H1 (cell line): ENCODE results near the gene CD180. TPM values are rescaled to one million over a fixed set of nuclear protein-coding genes. Genes with fewer than 3 reads are reported as not detected.

ENCODE experiments used
- CTCF ChIA-PET: fragments of 300-600 bp; sonication (Branson Sonifier 250); formaldehyde crosslinking; loops from one replicate; lab custom pipeline; 2021; ENCODE audit not compliant: partially characterized antibody; lab: Charles Lee
- POLR2A ChIA-PET: fragments of 300-600 bp; sonication (Branson Sonifier 250); formaldehyde crosslinking; loops from one replicate; lab custom pipeline; 2021; ENCODE audit warnings: inconsistent platforms; ENCODE audit not compliant: partially characterized antibody; lab: Charles Lee
- DNase-seq, 2 experiments: peaks; one replicate each; pipeline versions ENCODE4 v3.0.0 to v3.0.0-alpha.2; 2010 to 2022; ENCODE audit warnings: low spot score in 2 of 2, low read depth in 1 of 2, mixed read lengths in 1 of 2
- FAIRE-seq: peaks from 2 replicates; lab custom pipeline; 2011; peaks lifted over from hg19 to GRCh38; lab: Jason Lieb, UNC
- H2AFZ ChIP-seq: 2 replicates; pipeline ENCODE4 v1.8.1; 2012; ENCODE audit warnings: low read length, inconsistent platforms
- H2AK5ac ChIP-seq: 2 replicates; pipeline ENCODE4 v1.6.1; 2013; ENCODE audit warnings: low read depth, low read length
- H2BK120ac ChIP-seq: replicated peaks from 2 replicates; pipeline ENCODE3; 2013; ENCODE audit warnings: low read depth, low read length, inconsistent platforms
- H2BK12ac ChIP-seq: 2 replicates; pipeline ENCODE4 v1.6.1; 2013; ENCODE audit warnings: low read depth, low read length
- H2BK15ac ChIP-seq: 2 replicates; pipeline ENCODE4 v1.6.1; 2013; ENCODE audit warnings: low read length
- H2BK20ac ChIP-seq: 2 replicates; pipeline ENCODE4 v1.6.1; 2013; ENCODE audit warnings: low read length
- H2BK5ac ChIP-seq: 2 replicates; pipeline ENCODE4 v1.6.1; 2013; ENCODE audit warnings: low read depth, low read length
- H3K14ac ChIP-seq: 2 replicates; pipeline ENCODE4 v1.6.1; 2013; ENCODE audit warnings: inconsistent platforms; ENCODE audit not compliant: insufficient read length
- H3K18ac ChIP-seq: 2 replicates; pipeline ENCODE4 v1.6.1; 2013; ENCODE audit warnings: low read length; ENCODE audit errors: extremely low read depth
- H3K23ac ChIP-seq: 2 replicates; pipeline ENCODE4 v1.6.1; 2013; ENCODE audit warnings: inconsistent platforms; ENCODE audit not compliant: insufficient read length
- H3K23me2 ChIP-seq: 2 replicates; pipeline ENCODE4 v1.6.1; 2013; ENCODE audit warnings: low read depth, low read length
- H3K27ac ChIP-seq: 2 replicates; pipeline ENCODE4 v1.6.1; 2011; ENCODE audit warnings: low read depth, low read length, inconsistent platforms
- H3K27me3 ChIP-seq, 4 experiments: replicated peaks in 1 of 4; 1 replicate in 1 of 4; 2 replicates in 3 of 4; pipeline versions ENCODE4 v1.6.1 to v1.8.1; 2011 to 2013; ENCODE audit warnings: low read length in 3 of 4, mild to moderate bottlenecking in 3 of 4, inconsistent platforms in 2 of 4, mixed read lengths in 2 of 4, moderate library complexity in 1 of 4; ENCODE audit not compliant: control insufficient read depth in 3 of 4, insufficient read depth in 3 of 4; ENCODE audit errors: extremely low read depth in 1 of 4
- H3K36me3 ChIP-seq, 4 experiments: 2 replicates each; pipeline versions ENCODE4 v1.6.1 to v1.8.1; 2011 to 2013; ENCODE audit warnings: mild to moderate bottlenecking in 4 of 4, low read length in 3 of 4, moderate library complexity in 2 of 4, control low read depth in 1 of 4, inconsistent platforms in 1 of 4; ENCODE audit not compliant: insufficient read depth in 4 of 4, control insufficient read depth in 2 of 4
- H3K4ac ChIP-seq: replicated peaks from 2 replicates; pipeline ENCODE3; 2013; ENCODE audit warnings: low read length, low read depth, mixed read lengths, inconsistent platforms; ENCODE audit not compliant: insufficient read length
- H3K4me1 ChIP-seq, 4 experiments: replicated peaks in 1 of 4; 1 replicate in 1 of 4; 2 replicates in 3 of 4; pipeline versions ENCODE4 v1.6.1 to v1.8.1; 2011 to 2013; ENCODE audit warnings: low read length in 3 of 4, inconsistent platforms in 2 of 4, mixed read lengths in 1 of 4; ENCODE audit not compliant: insufficient read depth in 4 of 4, control insufficient read depth in 3 of 4
- H3K4me2 ChIP-seq, 2 experiments: 2 replicates each; pipeline versions ENCODE4 v1.6.1 to v1.8.1; 2011 to 2013; ENCODE audit warnings: low read depth in 2 of 2, low read length in 2 of 2, control low read depth in 1 of 2, inconsistent platforms in 1 of 2, mild to moderate bottlenecking in 1 of 2; ENCODE audit not compliant: insufficient read depth in 1 of 2
- H3K4me3 ChIP-seq, 4 experiments: fragments of 200-600, 300-600 bp in 1 of 4; sonication (generic), shearing (Covaris generic), sonication (Bioruptor Twin) in 1 of 4; 2 replicates each; pipeline versions ENCODE4 v1.5.1 to v1.8.1; 2011 to 2016; ENCODE audit warnings: low read length in 4 of 4, low read depth in 3 of 4, control low read depth in 2 of 4, inconsistent platforms in 2 of 4, mild to moderate bottlenecking in 2 of 4, mixed read lengths in 1 of 4, moderate library complexity in 1 of 4; ENCODE audit not compliant: insufficient read depth in 2 of 4; ENCODE audit errors: extremely low read depth in 1 of 4
- H3K56ac ChIP-seq: replicated peaks from 2 replicates; pipeline ENCODE3; 2013; ENCODE audit warnings: low read depth, mild to moderate bottlenecking, mixed read lengths, low read length, inconsistent platforms; ENCODE audit not compliant: insufficient read length
- H3K79me1 ChIP-seq: 2 replicates; pipeline ENCODE4 v1.6.1; 2013; ENCODE audit warnings: low read depth, low read length, control low read depth
- H3K79me2 ChIP-seq, 2 experiments: 2 replicates each; pipeline versions ENCODE4 v1.6.1 to v1.8.1; 2012 to 2013; ENCODE audit warnings: low read length in 2 of 2, mild to moderate bottlenecking in 2 of 2, inconsistent platforms in 1 of 2; ENCODE audit not compliant: insufficient read depth in 2 of 2, control insufficient read depth in 1 of 2
- H3K9ac ChIP-seq, 4 experiments: replicated peaks in 1 of 4; 1 replicate in 1 of 4; 2 replicates in 3 of 4; pipeline versions ENCODE4 v1.6.1 to v1.8.1; 2011 to 2013; ENCODE audit warnings: low read depth in 3 of 4, low read length in 3 of 4, control low read depth in 2 of 4, mild to moderate bottlenecking in 2 of 4, moderate library complexity in 2 of 4, inconsistent platforms in 1 of 4; ENCODE audit errors: extremely low read depth in 1 of 4
- H3K9me3 ChIP-seq, 2 experiments: 2 replicates each; pipeline versions ENCODE4 v1.6.1 to v1.8.1; 2012 to 2013; ENCODE audit warnings: mild to moderate bottlenecking in 2 of 2, moderate library complexity in 2 of 2, control low read depth in 1 of 2, inconsistent platforms in 1 of 2, low read depth in 1 of 2, low read length in 1 of 2, mixed read lengths in 1 of 2; ENCODE audit not compliant: insufficient read depth in 2 of 2
- H4K20me1 ChIP-seq, 2 experiments: replicated peaks in 1 of 2; 2 replicates each; pipeline versions ENCODE3 to v1.8.1; 2011 to 2013; ENCODE audit warnings: inconsistent platforms in 2 of 2, low read length in 2 of 2, mild to moderate bottlenecking in 1 of 2; ENCODE audit not compliant: insufficient read depth in 2 of 2, control insufficient read depth in 1 of 2
- H4K5ac ChIP-seq: 2 replicates; pipeline ENCODE4 v1.6.1; 2013; ENCODE audit warnings: low read length, low read depth, mixed read lengths, inconsistent platforms; ENCODE audit not compliant: insufficient read length
- H4K8ac ChIP-seq: 2 replicates; pipeline ENCODE4 v1.8.0; 2013; ENCODE audit warnings: mild to moderate bottlenecking, moderate library complexity, low read length, inconsistent platforms; ENCODE audit not compliant: insufficient read depth; ENCODE audit errors: extremely low read depth
- H4K91ac ChIP-seq: replicated peaks from 2 replicates; pipeline ENCODE3; 2013; ENCODE audit warnings: low read length, mixed read lengths, inconsistent platforms; ENCODE audit not compliant: insufficient read length
- BACH1 ChIP-seq: IDR thresholded peaks from 2 replicates; pipeline ENCODE4 v1.6.1; 2012; ENCODE audit warnings: low read length, improper control_type of control experiment
- BCL11A ChIP-seq, 2 experiments: IDR thresholded peaks; one replicate each; pipeline ENCODE4 v1.6.1; 2011; ENCODE audit warnings: low read depth in 2 of 2, low read length in 2 of 2, mild to moderate bottlenecking in 2 of 2
- NANOG ChIP-seq: IDR thresholded peaks from 2 replicates; pipeline ENCODE4 v1.6.1; 2011; ENCODE audit warnings: low read length, low read depth, mild to moderate bottlenecking, inconsistent platforms; ENCODE audit not compliant: insufficient read depth, poor library complexity, severe bottlenecking
- PHF8 ChIP-seq: fragments of 200-600 bp; sonication (generic); conservative IDR thresholded peaks from 2 replicates; pipeline ENCODE4 v1.7.1; 2012; ENCODE audit warnings: low read depth, mild to moderate bottlenecking, inconsistent platforms, low read length, moderate library complexity
- POLR2A ChIP-seq, 2 experiments: IDR thresholded peaks; 1 replicate in 1 of 2; 2 replicates in 1 of 2; pipeline ENCODE4 v1.6.1; 2011; ENCODE audit warnings: low read depth in 2 of 2, low read length in 2 of 2, mild to moderate bottlenecking in 2 of 2; ENCODE audit errors: control extremely low read depth in 1 of 2
- RBBP5 ChIP-seq: IDR thresholded peaks from 2 replicates; pipeline ENCODE4 v1.7.1; 2012; ENCODE audit warnings: low read depth, mild to moderate bottlenecking, inconsistent platforms, low read length, moderate library complexity, borderline replicate concordance
- SIX5 ChIP-seq: IDR thresholded peaks from 2 replicates; pipeline ENCODE4 v1.6.1; 2011; ENCODE audit warnings: mild to moderate bottlenecking, low read depth, low read length
- SP4 ChIP-seq: IDR thresholded peaks from 2 replicates; pipeline ENCODE4 v1.6.1; 2012; ENCODE audit warnings: low read length, inconsistent platforms
- TCF12 ChIP-seq: IDR thresholded peaks from 2 replicates; pipeline ENCODE4 v1.6.1; 2011; ENCODE audit warnings: low read depth, mild to moderate bottlenecking, low read length
- WGBS, 2 experiments: shearing (Covaris generic) in 1 of 2; methylation state at CpG; one replicate each; pipeline versions ENCODE4 v1.1.6 to v1.1.7; 2013 to 2015; ENCODE audit warnings: low lambda C conversion rate in 2 of 2, mixed read lengths in 2 of 2, inconsistent platforms in 1 of 2, low coverage in 1 of 2, missing lambda C conversion rate in 1 of 2; ENCODE audit not compliant: insufficient replicate concordance in 2 of 2, insufficient coverage in 1 of 2, insufficient read length in 1 of 2; ENCODE audit errors: extremely low coverage in 1 of 2, missing lambda C conversion rate in 1 of 2; 5-methylcytosine and 5-hydroxymethylcytosine counted together
- polyA plus RNA-seq, 7 experiments: library from polyadenylated mRNA; depleted of rRNA in 3 of 7; stranded (reverse) in 5 of 7; unstranded in 2 of 7; fragments of >200 nt in 5 of 7; fragments of 200-250 nt in 2 of 7; gene quantifications; 1 replicate in 5 of 7; 2 replicates in 1 of 7; 4 replicates in 1 of 7; pipeline versions ENCODE4 v1.2.1 to v1.2.3, GENCODE V29; 2011 to 2013; ENCODE audit warnings: missing spikeins in 2 of 7, mixed read lengths in 2 of 7
- total RNA-seq: library from RNA; stranded (reverse); fragmentation: NEBNext Ultra II Directional; extraction: Animal tissue kit (Norgen Biotek cat#: 25700); gene quantifications from 2 replicates; pipeline ENCODE4 v1.2.1, GENCODE V29; 2021

CD180 gene
- total and polyA plus RNA-seq, 2 of the 8 experiments (the other 6 are each of a cell fraction or from before 2014, with no cell fraction given): not detected

DNA sequence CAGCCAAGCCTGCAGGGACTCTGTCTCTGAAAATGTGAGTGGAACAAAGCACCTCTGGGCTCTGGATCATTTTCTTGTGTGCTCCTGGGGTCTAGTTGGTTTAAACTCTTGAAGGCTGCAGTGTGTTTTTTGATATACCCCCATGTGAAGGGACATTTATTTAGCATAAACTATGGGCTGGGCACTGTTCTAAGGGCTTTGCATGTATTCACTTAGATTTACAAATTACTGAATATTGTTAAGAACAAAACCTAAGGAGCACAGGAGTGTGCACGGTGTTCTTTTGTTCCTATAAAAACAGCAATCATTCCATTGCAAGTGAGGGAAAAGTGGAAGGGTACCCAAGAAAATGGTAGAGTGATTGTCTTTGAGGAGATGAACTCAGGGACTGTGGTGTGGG is 20.0 kb upstream of the CD180 start:
- H3K4me2 ChIP-seq: no peak overlapping the region
- no peaks in the 10 kb centered on the region for H3K79me1 ChIP-seq
- no peak overlapping the region for H2BK12ac ChIP-seq
- H3K36me3 ChIP-seq: no peaks in the 10 kb centered on the region
- H4K91ac ChIP-seq: no peak overlapping the region
- no peaks in the 10 kb centered on the region for H3K79me2 ChIP-seq
- no peak overlapping the region for H4K5ac ChIP-seq
- no peak overlapping the region for H2AFZ ChIP-seq
- no peak overlapping the region for H3K14ac ChIP-seq
- no peak for TF ChIP-seq NANOG
- TF ChIP-seq POLR2A (IDR thresholded peaks at IDR 0.05; ENCODE audit: control extremely low read depth in 1 of 2, low read depth in 2 of 2, low read length in 2 of 2): no peak
- TF ChIP-seq TCF12: no peak
- TF ChIP-seq BACH1: no peak
- TF ChIP-seq SP4: no peak
- TF ChIP-seq BCL11A (IDR thresholded peaks at IDR 0.05; ENCODE audit: low read depth in 2 of 2, low read length in 2 of 2): no peak
- TF ChIP-seq SIX5: no peak
- no peak for TF ChIP-seq PHF8
- no peak for TF ChIP-seq RBBP5
- 94% methylated on average over 1 of the region's 1 CpG; no CpG with 5 or more reads in 1 of the 2 experiments for WGBS, 2 experiments
- ChIA-PET CTCF (interaction anchor here (1.0 kb wide), 2 partner anchors 11 to 67 kb away, joined by 3 to 5 read pairs; no protein-coding TSS in a partner anchor), POLR2A (no interaction called here)
- H3K23ac ChIP-seq: no peak overlapping the region
- no peak overlapping the region for H3K27ac ChIP-seq
- no peak overlapping the region for H2BK15ac ChIP-seq
- H3K4me3 ChIP-seq: no peak overlapping the region
- H3K23me2 ChIP-seq: peaks cover 2% of the 10 kb centered on the region; the same call in 1 of the 2 replicates
- H3K18ac ChIP-seq: no peak overlapping the region
- no peak overlapping the region for H2BK20ac ChIP-seq
- H3K56ac ChIP-seq: no peak overlapping the region
- no peaks in the 10 kb centered on the region for H3K27me3 ChIP-seq
- no peak overlapping the region for H3K4ac ChIP-seq
- H4K20me1 ChIP-seq: no peaks in the 10 kb centered on the region
- FAIRE-seq (no peak), DNase-seq (no peak)
- H3K4me1 ChIP-seq: no peaks in the 10 kb centered on the region
- no peak overlapping the region for H4K8ac ChIP-seq
- no peak overlapping the region for H2AK5ac ChIP-seq
- H3K9ac ChIP-seq: no peak overlapping the region
- no peaks in the 10 kb centered on the region for H3K9me3 ChIP-seq
- H2BK5ac ChIP-seq: no peak overlapping the region
- no peak overlapping the region for H2BK120ac ChIP-seq
